ENCODE results near the gene CLDN4. TPM values are rescaled to one million over a fixed set of nuclear protein-coding genes. Genes with fewer than 3 reads are reported as not detected.
"Not testable (repeated sequence)": the region's sequence is repeated elsewhere in the genome, so short reads cannot be mapped to it uniquely, and the experiment has no call there.

The CLDN4 gene
- total RNA-seq, 5 donors from 2014 or later (not counting 1 experiment from before 2014, with no cell fraction given) = 0.53 to 1.3 (median 0.79) TPM; not detected in 2

GRCh38 chr7:73844131-73844547 is 13.3 kb downstream of the CLDN4 start:
- Histone ChIP-seq H3K9me3 (no peaks in the 10 kb centered on the region), H3K4me3 (ENCODE audit: control insufficient read depth in 1 of 2, extremely low read depth in 1 of 2, low read length in 1 of 2) (no peak overlapping the region), H3K4me1 (ENCODE audit: control insufficient read depth in 1 of 2, extremely low read depth in 1 of 2, insufficient read depth in 2 of 2, low read length in 2 of 2) (peaks cover 0 to 21% of the 10 kb centered on the region in 2 experiments), H3K27me3 (replicated peaks in 1 of 2; ENCODE audit: control insufficient read depth in 2 of 2, extremely low read depth in 1 of 2, insufficient read depth in 2 of 2, low read length in 1 of 2) (no peaks in the 10 kb centered on the region), H3K36me3 (ENCODE audit: control insufficient read depth in 2 of 2, extremely low read depth in 1 of 2, insufficient read depth in 1 of 2, low read length in 1 of 2) (no peaks in the 10 kb centered on the region), H3K27ac (ENCODE audit: low read length) (no peak overlapping the region)
- ChIA-PET CTCF (no interaction called here), POLR2A (no interaction called here)
- DNase-seq (peak in 2 of 35 experiments; percentile 6 to 9), ATAC-seq (replicated peaks in 1 of 4) (no peak)
- H3K36me3 Mint-ChIP-seq = no peaks in the 10 kb centered on the region
- WGBS (ENCODE audit: insufficient coverage) = no CpG with 5 or more reads among the region's 9 CpGs
- no peaks in the 10 kb centered on the region for H3K27me3 Mint-ChIP-seq
- peak overlapping the region in 1 of 2 donors; percentile 57 for H3K27ac Mint-ChIP-seq
- H3K4me3 Mint-ChIP-seq = peak overlapping the region in 2 of 3 donors; percentile 29 to 37
- no peaks in the 10 kb centered on the region for H3K9me3 Mint-ChIP-seq
- peaks cover 7 to 14% (median 11%) of the 10 kb centered on the region in 3 donors for H3K4me1 Mint-ChIP-seq

GRCh38 chr7:73844848-73845460 is 14.2 kb downstream of the CLDN4 start:
- H3K36me3 Mint-ChIP-seq = no peaks in the 10 kb centered on the region
- Histone ChIP-seq H3K4me3 (ENCODE audit: control insufficient read depth in 1 of 2, extremely low read depth in 1 of 2, low read length in 1 of 2) (no peak overlapping the region), H3K9me3 (no peaks in the 10 kb centered on the region), H3K4me1 (ENCODE audit: control insufficient read depth in 1 of 2, extremely low read depth in 1 of 2, insufficient read depth in 2 of 2, low read length in 2 of 2) (peaks cover 0 to 21% of the 10 kb centered on the region in 2 experiments), H3K36me3 (ENCODE audit: control insufficient read depth in 2 of 2, extremely low read depth in 1 of 2, insufficient read depth in 1 of 2, low read length in 1 of 2) (no peaks in the 10 kb centered on the region), H3K27ac (ENCODE audit: low read length) (no peak overlapping the region), H3K27me3 (replicated peaks in 1 of 2; ENCODE audit: control insufficient read depth in 2 of 2, extremely low read depth in 1 of 2, insufficient read depth in 2 of 2, low read length in 1 of 2) (no peaks in the 10 kb centered on the region)
- no peak for ATAC-seq (replicated peaks in 1 of 4)
- WGBS (ENCODE audit: insufficient coverage) = 95% methylated on average over 5 of the region's 13 CpGs
- ChIA-PET CTCF (no interaction called here), POLR2A (no interaction called here)
- H3K9me3 Mint-ChIP-seq = no peaks in the 10 kb centered on the region
- H3K4me1 Mint-ChIP-seq = peaks cover 7 to 15% (median 13%) of the 10 kb centered on the region in 3 donors
- no peak overlapping the region for H3K4me3 Mint-ChIP-seq
- H3K27ac Mint-ChIP-seq = no peak overlapping the region
- no peak for DNase-seq
- no peaks in the 10 kb centered on the region for H3K27me3 Mint-ChIP-seq

GRCh38 chr7:73845701-73846195 is 15.0 kb downstream of the CLDN4 start:
- WGBS (ENCODE audit: insufficient coverage) = 91% methylated on average over 4 of the region's 12 CpGs
- DNase-seq; CTCF ChIA-PET; H3K27me3 ChIP-seq (replicated peaks in 1 of 2; ENCODE audit: control insufficient read depth in 2 of 2, extremely low read depth in 1 of 2, insufficient read depth in 2 of 2, low read length in 1 of 2); H3K4me3 ChIP-seq (ENCODE audit: control insufficient read depth in 1 of 2, extremely low read depth in 1 of 2, low read length in 1 of 2); H3K9me3 ChIP-seq; H3K27ac Mint-ChIP-seq; H3K36me3 Mint-ChIP-seq; POLR2A ChIA-PET; H3K27me3 Mint-ChIP-seq; ATAC-seq (replicated peaks in 1 of 4); H3K27ac ChIP-seq (ENCODE audit: low read length); H3K36me3 ChIP-seq (ENCODE audit: control insufficient read depth in 2 of 2, extremely low read depth in 1 of 2, insufficient read depth in 1 of 2, low read length in 1 of 2); H3K9me3 Mint-ChIP-seq; H3K4me3 Mint-ChIP-seq: not testable (repeated sequence)
- peaks cover 0 to 21% of the 10 kb centered on the region in 2 experiments for H3K4me1 ChIP-seq (ENCODE audit: control insufficient read depth in 1 of 2, extremely low read depth in 1 of 2, insufficient read depth in 2 of 2, low read length in 2 of 2)
- peaks cover 7 to 17% (median 13%) of the 10 kb centered on the region in 3 donors for H3K4me1 Mint-ChIP-seq

GRCh38 chr7:73847941-73848723 is 17.3 kb downstream of the CLDN4 start:
- ATAC-seq (replicated peaks in 1 of 4) = no peak
- H3K9me3 Mint-ChIP-seq = no peaks in the 10 kb centered on the region
- Histone ChIP-seq H3K27me3 (replicated peaks in 1 of 2; ENCODE audit: control insufficient read depth in 2 of 2, extremely low read depth in 1 of 2, insufficient read depth in 2 of 2, low read length in 1 of 2) (peaks cover 0 to 12% of the 10 kb centered on the region in 2 experiments), H3K27ac (ENCODE audit: low read length) (no peak overlapping the region), H3K36me3 (ENCODE audit: control insufficient read depth in 2 of 2, extremely low read depth in 1 of 2, insufficient read depth in 1 of 2, low read length in 1 of 2) (no peaks in the 10 kb centered on the region), H3K4me3 (ENCODE audit: control insufficient read depth in 1 of 2, extremely low read depth in 1 of 2, low read length in 1 of 2) (no peak overlapping the region), H3K4me1 (ENCODE audit: control insufficient read depth in 1 of 2, extremely low read depth in 1 of 2, insufficient read depth in 2 of 2, low read length in 2 of 2) (peaks cover 0 to 7% of the 10 kb centered on the region in 2 experiments), H3K9me3 (no peaks in the 10 kb centered on the region)
- ChIA-PET CTCF (interaction anchor here in 1 of 2 donors (0.6 kb wide), 1 partner anchor 16 kb away, joined by 3 read pairs; no protein-coding TSS in a partner anchor), POLR2A (no interaction called here)
- no peak overlapping the region for H3K4me3 Mint-ChIP-seq
- WGBS (ENCODE audit: insufficient coverage) = 43% methylated on average over 1 of the region's 10 CpGs
- peaks cover 7 to 26% (median 16%) of the 10 kb centered on the region in 3 donors for H3K4me1 Mint-ChIP-seq
- H3K36me3 Mint-ChIP-seq = no peaks in the 10 kb centered on the region
- no peak overlapping the region for H3K27ac Mint-ChIP-seq
- H3K27me3 Mint-ChIP-seq = peaks cover 0 to 4% of the 10 kb centered on the region in 2 donors
- no peak for DNase-seq

- ChIA-PET CTCF (interaction anchor here in 1 of 2 donors (0.7 kb wide), 1 partner anchor 687 kb away, joined by 6 read pairs; no protein-coding TSS in a partner anchor), POLR2A (interaction anchor here in 1 of 2 donors (0.6 kb wide), 1 partner anchor 220 kb away, joined by 7 read pairs; no protein-coding TSS in a partner anchor)
- WGBS (ENCODE audit: insufficient coverage) = 100% methylated on average over 1 of the region's 4 CpGs
- DNase-seq (no peak), ATAC-seq (replicated peaks in 1 of 4) (peak in 1 of 4 experiments; percentile 28)
- no peaks in the 10 kb centered on the region for H3K36me3 ChIP-seq (ENCODE audit: control insufficient read depth in 2 of 2, extremely low read depth in 1 of 2, insufficient read depth in 1 of 2, low read length in 1 of 2)
- H3K27me3 ChIP-seq (replicated peaks in 1 of 2; ENCODE audit: control insufficient read depth in 2 of 2, extremely low read depth in 1 of 2, insufficient read depth in 2 of 2, low read length in 1 of 2) = peaks cover 2 to 30% of the 10 kb centered on the region in 2 experiments
- Mint-ChIP-seq H3K4me3 (no peak overlapping the region), H3K9me3 (no peaks in the 10 kb centered on the region), H3K36me3 (no peaks in the 10 kb centered on the region), H3K4me1 (peaks cover 0 to 20% (median 14%) of the 10 kb centered on the region in 3 donors), H3K27ac (peak overlapping the region in 1 of 2 donors; percentile 77), H3K27me3 (peaks cover 7 to 8% of the 10 kb centered on the region in 2 donors)
- no peak overlapping the region for H3K4me3 ChIP-seq (ENCODE audit: control insufficient read depth in 1 of 2, extremely low read depth in 1 of 2, low read length in 1 of 2)
- peaks cover 0 to 5% of the 10 kb centered on the region in 2 experiments for H3K4me1 ChIP-seq (ENCODE audit: control insufficient read depth in 1 of 2, extremely low read depth in 1 of 2, insufficient read depth in 2 of 2, low read length in 2 of 2)
- H3K27ac ChIP-seq (ENCODE audit: low read length) = no peak overlapping the region
- H3K9me3 ChIP-seq = no peaks in the 10 kb centered on the region
These were observed 20.0 kb downstream of the CLDN4 start for GRCh38 chr7:73850781-73851207.

Data from T-cell (primary cell).